PC-3 (cell line): ENCODE measurements around the gene FBXO34. TPM values are rescaled to one million over a fixed set of nuclear protein-coding genes. Genes with fewer than 3 reads are reported as not detected.
A peak's percentile ranks its signal among the peaks of the same experiment; 100 is the strongest.

Experiments used
- ATAC-seq: fragments of 200-7000 bp; cut with Tn5 transposase; 2 replicates; pipeline ENCODE4 v1.9.1; 2020; ENCODE audit warnings: mild to moderate bottlenecking, moderate library complexity
- BruUV-seq: library from RNA; stranded (reverse); fragments of 400-500 nt; replicated peaks from 2 replicates; lab custom pipeline; 2021; lab: Mats Ljungman, UMichigan
- CTCF ChIA-PET: fragments of 300-600 bp; sonication (Branson Sonifier 250); formaldehyde crosslinking; loops from one replicate; lab custom pipeline; 2022; ENCODE audit warnings: antibody characterized with exemption; lab: Charles Lee
- POLR2A ChIA-PET: fragments of 300-600 bp; sonication (Branson Sonifier 250); formaldehyde crosslinking; loops from one replicate; lab custom pipeline; 2022; ENCODE audit warnings: antibody characterized with exemption; ENCODE audit not compliant: unreplicated experiment; lab: Charles Lee
- DNase-seq: peaks from one replicate; pipeline ENCODE4 v3.0.0-alpha.2; 2015
- H2AFZ ChIP-seq: fragments of 300-600 bp; sonication (generic); 2 replicates; pipeline ENCODE4 v1.6.0; 2016; ENCODE audit warnings: antibody characterized with exemption, low read length
- H3F3A ChIP-seq: fragments of 300-600 bp; sonication (generic); one replicate; pipeline ENCODE4 v1.6.0; 2017; ENCODE audit warnings: antibody characterized with exemption, low read length, control low read depth, mild to moderate bottlenecking; ENCODE audit not compliant: unreplicated experiment
- H3K27ac ChIP-seq: fragments of 300-600 bp; sonication (generic); 2 replicates; pipeline ENCODE4 v1.5.1; 2016; ENCODE audit warnings: mild to moderate bottlenecking, low read length
- H3K27me3 ChIP-seq: fragments of 300-600 bp; sonication (generic); 2 replicates; pipeline ENCODE4 v1.6.1; 2016; ENCODE audit warnings: low read length, mixed read lengths
- H3K36me3 ChIP-seq: fragments of 300-600 bp; sonication (generic); 2 replicates; pipeline ENCODE4 v1.6.1; 2016; ENCODE audit warnings: low read depth, mixed run types, low read length, mixed read lengths
- H3K4me1 ChIP-seq: fragments of 300-600 bp; sonication (generic); 2 replicates; pipeline ENCODE4 v1.5.1; 2016; ENCODE audit warnings: low read length; ENCODE audit not compliant: insufficient read depth
- H3K4me2 ChIP-seq: fragments of 300-600 bp; sonication (generic); 2 replicates; pipeline ENCODE4 v1.6.0; 2016; ENCODE audit warnings: low read length
- H3K4me3 ChIP-seq: fragments of 300-600 bp; sonication (generic); 2 replicates; pipeline ENCODE4 v1.5.1; 2016; ENCODE audit warnings: mild to moderate bottlenecking, low read length, mixed read lengths
- H3K79me2 ChIP-seq: fragments of 300-600 bp; sonication (generic); 2 replicates; pipeline ENCODE4 v1.6.1; 2017; ENCODE audit warnings: low read length, mixed read lengths
- H3K9ac ChIP-seq: fragments of 300-600 bp; sonication (generic); 2 replicates; pipeline ENCODE4 v1.6.0; 2016; ENCODE audit warnings: mild to moderate bottlenecking, low read length
- H3K9me2 ChIP-seq: fragments of 300-600 bp; sonication (generic); replicated peaks from 2 replicates; pipeline ENCODE4 v1.6.1; 2016; ENCODE audit warnings: mixed run types, low read length, mixed read lengths
- H3K9me3 ChIP-seq: fragments of 300-600 bp; sonication (generic); 2 replicates; pipeline ENCODE4 v1.6.1; 2016; ENCODE audit warnings: low read length, mixed read lengths
- H4K20me1 ChIP-seq: fragments of 300-600 bp; sonication (generic); 2 replicates; pipeline ENCODE4 v1.6.1; 2016; ENCODE audit warnings: low read length, mixed read lengths
- CTCF ChIP-seq: fragments of 300-600 bp; sonication (generic); conservative IDR thresholded peaks from 2 replicates; pipeline ENCODE4 v1.5.1; 2017; ENCODE audit warnings: antibody characterized with exemption, low read depth, mild to moderate bottlenecking, low read length
- EZH2 ChIP-seq: fragments of 300-600 bp; sonication (generic); IDR thresholded peaks from one replicate; pipeline ENCODE4 v1.6.1; 2017; ENCODE audit warnings: antibody characterized with exemption, mild to moderate bottlenecking, low read length; ENCODE audit not compliant: unreplicated experiment
- EZH2phosphoT487 ChIP-seq: fragments of 300-600 bp; sonication (generic); IDR thresholded peaks from 2 replicates; pipeline ENCODE4 v1.6.1; 2018; ENCODE audit warnings: mild to moderate bottlenecking, antibody characterized with exemption, low read length, borderline replicate concordance
- intact Hi-C: fragments of 100-400 bp; cut with micrococcal nuclease; formaldehyde crosslinking; loops from 2 replicates; pipeline ENCODE4 v1.9.0; 2023
- total RNA-seq: library from RNA; depleted of rRNA; stranded (reverse); fragments of >200 nt; gene quantifications from 2 replicates; pipeline ENCODE4 v1.2.3, GENCODE V29; 2014

Gene FBXO34
- total RNA-seq, 1 experiment from 2014 or later = 35.9 TPM

GRCh38 chr14:55336162-55336561 is 64.9 kb downstream of the FBXO34 start:
- Histone ChIP-seq H3K36me3 (peaks cover 4% of the 10 kb centered on the region; the same call in 1 of the 2 replicates), H3K9me2 (no peaks in the 10 kb centered on the region), H3K27me3 (no peaks in the 10 kb centered on the region), H3K4me3 (no peak overlapping the region), H3K27ac (no peak overlapping the region), H2AFZ (no peak overlapping the region), H3F3A (no peaks in the 10 kb centered on the region), H3K79me2 (peaks cover 62% of the 10 kb centered on the region), H4K20me1 (0 out of 2 replicates have a peak, but pooled peaks cover 13% of the 10 kb centered on the region), H3K9me3 (no peaks in the 10 kb centered on the region), H3K4me1 (peaks cover 34% of the 10 kb centered on the region), H3K4me2 (no peak overlapping the region), H3K9ac (no peak overlapping the region)
- no TSS peak for BruUV-seq
- ChIA-PET POLR2A (no interaction called here), CTCF (no interaction called here)
- TF ChIP-seq CTCF (no peak), EZH2phosphoT487 (no peak), EZH2 (no peak)
- peak; percentile 27 for DNase-seq
- ATAC-seq = no peak
- intact Hi-C loops = no loop called here

- no peak for ATAC-seq
- no peak overlapping the region for H3K4me3 ChIP-seq
- H3K4me1 ChIP-seq = peaks cover 34% of the 10 kb centered on the region
- no TSS peak for BruUV-seq
- POLR2A ChIA-PET = no interaction called here
- peaks cover 4% of the 10 kb centered on the region; the same call in 1 of the 2 replicates for H3K36me3 ChIP-seq
- 0 out of 2 replicates have a peak, but pooled peaks cover 13% of the 10 kb centered on the region for H4K20me1 ChIP-seq
- no peak overlapping the region for H3K27ac ChIP-seq
- no peak overlapping the region for H3K9ac ChIP-seq
- no peak for DNase-seq
- no peaks in the 10 kb centered on the region for H3K27me3 ChIP-seq
- H3K4me2 ChIP-seq = no peak overlapping the region
- no peaks in the 10 kb centered on the region for H3K9me3 ChIP-seq
- H3K79me2 ChIP-seq = peaks cover 66% of the 10 kb centered on the region
- H3K9me2 ChIP-seq = no peaks in the 10 kb centered on the region
- CTCF ChIA-PET = no interaction called here
- intact Hi-C loops = no loop called here
- H3F3A ChIP-seq = no peaks in the 10 kb centered on the region
- H2AFZ ChIP-seq = no peak overlapping the region
- no peak for TF ChIP-seq EZH2phosphoT487
- no peak for TF ChIP-seq CTCF
- TF ChIP-seq EZH2 = no peak
These were observed 65.5 kb downstream of the FBXO34 start for GRCh38 chr14:55336691-55337090.

GRCh38 chr14:55339770-55340169 is 68.5 kb downstream of the FBXO34 start:
- Histone ChIP-seq H3K27me3 (no peaks in the 10 kb centered on the region), H3K9ac (no peak overlapping the region), H3K4me3 (no peak overlapping the region), H3F3A (no peaks in the 10 kb centered on the region), H4K20me1 (no peaks in the 10 kb centered on the region), H3K9me2 (no peaks in the 10 kb centered on the region), H3K4me1 (peaks cover 25% of the 10 kb centered on the region), H3K36me3 (peaks cover 4% of the 10 kb centered on the region; the same call in 1 of the 2 replicates), H3K79me2 (peaks cover 64% of the 10 kb centered on the region), H3K9me3 (no peaks in the 10 kb centered on the region), H3K4me2 (0 out of 2 replicates have a peak overlapping the region, but pooled peaks have one; percentile 2), H3K27ac (no peak overlapping the region), H2AFZ (no peak overlapping the region)
- ChIA-PET CTCF (no interaction called here), POLR2A (no interaction called here)
- DNase-seq = peak; percentile 75
- ATAC-seq = peak; percentile 16; the same call in 1 of the 2 replicates
- no peak for TF ChIP-seq EZH2phosphoT487
- BruUV-seq = no TSS peak
- intact Hi-C loops = no loop called here
